HEK293 (cell line): ENCODE measurements around the gene STX18.

Source experiments
- CTCF ChIP-seq: fragments of 450-650 bp; formaldehyde crosslinking; IDR thresholded peaks from 2 replicates; pipeline ENCODE4 v1.5.1; 2016; ENCODE audit warnings: missing biosample characterization, missing genetic modification characterization
- KLF1 ChIP-seq: fragments of 450-650 bp; formaldehyde crosslinking; IDR thresholded peaks from 2 replicates; pipeline ENCODE4 v1.5.1; 2016; ENCODE audit warnings: missing biosample characterization, missing genetic modification characterization
- ZFP3 ChIP-seq: fragments of 450-650 bp; formaldehyde crosslinking; IDR thresholded peaks from 2 replicates; pipeline ENCODE4 v1.5.1; 2016; ENCODE audit warnings: low read depth, missing biosample characterization, missing genetic modification characterization
- ZNF121 ChIP-seq: fragments of 450-650 bp; formaldehyde crosslinking; IDR thresholded peaks from 2 replicates; pipeline ENCODE4 v1.5.1; 2016; ENCODE audit warnings: missing biosample characterization, missing genetic modification characterization
- ZNF184 ChIP-seq: fragments of 450-650 bp; IDR thresholded peaks from 2 replicates; pipeline ENCODE4 v1.5.1; 2018; ENCODE audit warnings: missing biosample characterization, mild to moderate bottlenecking, missing genetic modification characterization
- ZNF274 ChIP-seq, 2 experiments: fragments of 200-500 bp in 1 of 2; fragments of 450-650 bp in 1 of 2; sonication (Bioruptor generic) in 1 of 2; formaldehyde crosslinking in 1 of 2; IDR thresholded peaks; 2 replicates each; pipeline versions ENCODE4 v1.5.1 to v1.6.1; 2014 to 2016; ENCODE audit warnings: borderline replicate concordance in 1 of 2, inconsistent platforms in 1 of 2, low read length in 1 of 2, missing biosample characterization in 1 of 2, missing genetic modification characterization in 1 of 2
- ZNF692 ChIP-seq: fragments of 450-650 bp; formaldehyde crosslinking; IDR thresholded peaks from 2 replicates; pipeline ENCODE4 v1.5.1; 2016; ENCODE audit warnings: missing biosample characterization, missing genetic modification characterization
- ZNF776 ChIP-seq: fragments of 450-650 bp; formaldehyde crosslinking; IDR thresholded peaks from 2 replicates; pipeline ENCODE4 v1.5.0; 2017; ENCODE audit warnings: missing biosample characterization, missing genetic modification characterization, borderline replicate concordance

- no peak for TF ChIP-seq CTCF (tag by site-specific recombination)
- TF ChIP-seq ZFP3 (tag by site-specific recombination) = no peak
- TF ChIP-seq ZNF692 (tag by site-specific recombination) = no peak
- no peak for TF ChIP-seq ZNF121
- no peak for TF ChIP-seq ZNF274 (IDR thresholded peaks at IDR 0.05; ENCODE audit: low read length)
- TF ChIP-seq ZNF274 (tag by site-specific recombination; IDR thresholded peaks at IDR 0.05; ENCODE audit: borderline replicate concordance) = no peak
- TF ChIP-seq ZNF184 = no peak
- TF ChIP-seq ZNF776 = no peak
- no peak for TF ChIP-seq KLF1 (tag by site-specific recombination)
Observed at GRCh38 chr4:4490816-4491215, 51.0 kb downstream of the STX18 start.
